Activated T-helper 1 cell treated with anti-CD3 and anti-CD28 coated beads, Interleukin-2, amount 50 U/mL, for 16 hours (primary cell): ENCODE data around the gene MSANTD7.
"Not testable (repeated sequence)": the region's sequence is repeated elsewhere in the genome, so short reads cannot be mapped to it uniquely, and the experiment has no call there.

Source experiments
- DNase-seq, 2 donors: peaks; one replicate each; pipeline ENCODE4 v3.0.0-alpha.2; 2020; ENCODE audit warnings: low read depth in 1 of 2, low spot score in 1 of 2

The MSANTD7 gene, protein sequence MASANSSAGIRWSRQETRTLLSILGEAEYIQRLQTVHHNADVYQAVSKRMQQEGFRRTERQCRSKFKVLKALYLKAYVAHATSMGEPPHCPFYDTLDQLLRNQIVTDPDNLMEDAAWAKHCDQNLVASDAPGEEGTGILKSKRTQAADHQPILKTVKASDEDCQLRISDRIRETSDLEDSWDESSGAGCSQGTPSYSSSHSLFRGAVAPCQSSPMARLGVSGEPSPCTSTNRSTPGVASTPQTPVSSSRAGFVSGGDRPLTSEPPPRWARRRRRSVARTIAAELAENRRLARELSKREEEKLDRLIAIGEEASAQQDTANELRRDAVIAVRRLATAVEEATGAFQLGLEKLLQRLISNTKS

GRCh38 chr10:14837757-14838581, at the start of gene MSANTD7, which contains the start of the genes CDNF and HSPA14:
Gene MSANTD7 (plus strand): TSS chr10:14838306. CDS start chr10:14842285, 3,979 bp downstream.
Gene CDNF (minus strand): TSS chr10:14838037. CDS start chr10:14837946, 91 bp downstream.
Gene HSPA14 (plus strand): TSS chr10:14838306. CDS start chr10:14838403, 97 bp downstream.
- DNase-seq = peak; percentile 98 to 99

DNA sequence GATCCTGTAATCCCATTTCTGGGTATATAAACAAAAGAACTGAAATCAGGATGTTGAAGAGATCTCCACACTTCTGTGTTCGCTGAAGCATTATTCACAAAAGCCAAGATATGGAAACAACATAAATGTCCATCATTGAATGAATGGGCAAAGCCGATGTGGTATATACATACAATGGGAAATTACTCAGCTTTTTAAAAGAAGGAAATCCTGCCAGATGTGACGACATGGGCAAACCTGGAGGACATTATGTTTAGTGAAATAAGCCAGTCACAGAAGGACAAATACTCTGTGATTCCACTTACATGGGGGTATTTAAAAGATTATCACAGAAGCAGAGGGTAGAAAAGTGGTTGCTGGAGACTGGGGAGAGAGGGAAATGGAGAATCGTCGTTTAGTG, 39.5 kb upstream of the MSANTD7 start:
- no peak for DNase-seq

GRCh38 chr10:14800397-14800796, 37.7 kb upstream of the MSANTD7 start:
- no peak for DNase-seq

- no peak for DNase-seq
Measured at GRCh38 chr10:14801723-14802122, 36.4 kb upstream of the MSANTD7 start.

- DNase-seq = no peak
Measured at GRCh38 chr10:14803827-14804226, 34.3 kb upstream of the MSANTD7 start.

DNA sequence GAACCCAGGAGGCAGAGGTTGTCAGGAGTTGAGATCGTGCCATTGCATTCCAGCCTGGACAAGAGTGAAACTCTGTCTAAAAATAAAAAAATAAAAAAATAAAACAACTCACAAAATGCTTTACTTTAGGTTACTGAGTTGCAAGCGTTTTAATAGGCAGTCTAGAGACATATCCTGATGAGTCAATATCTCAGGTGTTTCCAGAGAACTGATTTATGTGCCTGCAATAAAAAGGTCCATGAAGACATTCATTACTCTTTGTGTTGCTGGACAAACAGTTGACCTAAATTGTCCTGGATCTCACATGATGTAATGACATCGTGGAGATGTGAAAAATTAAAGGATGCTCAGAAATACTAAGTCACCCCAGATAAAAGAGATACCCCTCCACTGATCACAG, 31.8 kb upstream of the MSANTD7 start:
- DNase-seq = no peak

DNA sequence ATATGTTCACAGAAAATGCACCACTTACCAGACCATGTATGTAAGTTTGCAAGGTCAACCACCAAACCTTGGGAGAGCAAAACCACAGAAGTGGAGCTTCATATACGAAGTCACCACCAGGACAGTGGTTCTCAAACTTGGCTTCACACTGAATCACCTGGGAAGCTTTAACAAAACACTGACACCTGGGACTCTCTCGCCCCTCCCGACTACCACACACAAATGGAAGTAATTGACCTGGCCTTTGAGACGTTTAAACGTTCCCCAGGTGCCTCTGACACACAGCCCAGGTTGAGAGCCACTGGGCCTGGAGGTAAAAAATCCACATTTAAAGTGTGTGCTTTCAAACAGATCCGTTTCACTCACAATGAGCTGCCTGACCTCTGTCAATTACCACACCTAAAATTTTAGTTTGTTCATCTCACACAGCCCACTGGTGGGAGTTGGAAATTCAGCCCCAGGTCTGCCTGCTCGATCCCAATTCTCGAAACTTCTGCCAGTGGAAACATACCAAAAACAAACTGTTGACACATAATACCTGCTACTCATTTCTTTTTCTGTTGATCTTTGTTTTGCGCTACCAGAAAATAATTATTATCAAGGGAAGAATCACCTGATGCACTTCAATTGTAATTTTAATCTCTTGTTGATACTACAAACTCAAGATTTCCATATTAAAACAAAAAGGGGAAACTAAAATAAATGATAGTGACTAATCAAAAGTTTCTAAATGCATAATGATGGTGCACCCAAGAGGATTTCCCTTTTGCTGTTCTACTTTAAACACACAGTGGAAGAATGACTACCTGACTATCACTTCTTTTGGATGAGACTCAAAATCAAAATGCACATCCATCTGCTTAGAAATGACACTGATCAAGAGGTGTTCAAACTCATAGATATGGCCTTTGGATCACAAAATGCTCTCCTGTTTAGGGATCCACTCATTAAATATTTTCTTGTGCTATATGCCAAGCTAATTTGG, 26.8 kb upstream of the MSANTD7 start:
- DNase-seq = no peak

- no peak for DNase-seq
Measured at GRCh38 chr10:14812271-14812670, 25.8 kb upstream of the MSANTD7 start.

DNA sequence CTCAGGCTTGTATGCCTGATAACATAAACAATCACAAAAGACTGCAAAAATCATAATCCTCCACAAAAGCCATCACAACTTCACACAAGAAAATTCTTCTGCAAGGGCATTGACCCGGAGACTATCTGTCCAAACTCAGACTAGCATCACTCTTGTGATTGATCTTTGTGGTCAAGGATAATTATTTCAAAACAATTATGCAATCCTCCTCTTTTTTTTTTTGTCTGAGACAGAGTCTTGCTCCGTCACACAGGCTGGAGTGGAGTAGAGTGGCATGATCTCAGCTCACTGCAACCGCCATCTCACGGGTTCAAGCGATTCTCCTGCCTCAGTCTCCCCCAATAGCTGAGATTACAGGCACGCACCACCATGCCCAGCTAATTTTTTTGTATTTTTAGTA, 22.4 kb upstream of the MSANTD7 start:
- DNase-seq = no peak

DNA sequence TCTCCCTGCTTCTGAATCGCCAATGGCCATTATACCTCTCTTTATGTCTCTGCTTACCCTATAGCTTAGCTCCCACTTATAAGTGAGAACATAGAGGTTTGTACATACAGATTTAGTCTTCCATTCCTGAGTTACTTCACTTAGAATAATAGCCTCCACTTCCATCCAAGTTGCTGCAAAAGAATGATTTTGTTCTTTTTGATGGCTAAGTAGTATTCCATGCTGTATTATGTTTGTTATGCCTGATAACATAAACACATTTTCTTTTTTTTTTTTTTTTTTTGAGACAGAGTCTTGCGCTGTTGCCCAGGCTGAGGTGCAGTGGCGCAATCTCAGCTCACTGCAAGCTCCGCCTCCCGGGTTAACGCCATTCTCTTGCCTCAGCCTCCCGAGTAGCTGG, 21.4 kb upstream of the MSANTD7 start:
- not testable (repeated sequence) for DNase-seq

DNA sequence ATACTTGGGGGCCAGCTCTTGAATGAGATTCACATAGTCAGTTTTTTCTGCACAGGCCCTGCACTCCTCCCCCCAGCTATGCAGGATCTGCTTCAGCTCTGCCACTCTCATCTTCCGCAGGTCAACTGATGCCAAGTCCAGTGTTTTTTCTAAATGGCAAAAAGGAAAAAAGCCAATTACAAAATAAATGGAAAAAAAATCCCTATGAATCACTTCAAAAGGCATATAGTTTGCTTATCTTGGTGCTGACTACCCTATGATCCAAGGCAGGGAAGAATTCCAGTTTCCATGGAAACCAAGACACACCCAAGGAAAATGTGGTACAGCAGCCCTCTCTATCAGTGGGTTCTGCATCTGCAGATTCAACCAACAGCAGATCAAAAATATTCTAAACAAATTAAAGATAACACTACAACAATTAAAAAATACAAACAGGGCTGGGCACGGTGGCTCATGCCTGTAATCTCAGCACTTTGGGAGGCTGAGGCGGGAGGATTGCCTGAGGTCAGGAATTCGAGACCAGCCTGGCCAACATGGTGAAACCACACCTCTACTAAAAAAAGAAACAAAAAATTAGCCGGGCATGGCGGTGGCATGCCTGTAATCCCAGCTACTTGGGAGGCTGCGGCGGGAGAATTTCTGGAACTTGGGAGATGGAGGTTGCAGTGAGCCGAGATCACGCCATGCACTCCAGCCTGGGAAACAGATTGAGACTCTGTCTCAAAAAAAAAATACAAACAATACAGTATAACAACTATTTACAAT, 17.9 kb upstream of the MSANTD7 start:
- no peak for DNase-seq

DNA sequence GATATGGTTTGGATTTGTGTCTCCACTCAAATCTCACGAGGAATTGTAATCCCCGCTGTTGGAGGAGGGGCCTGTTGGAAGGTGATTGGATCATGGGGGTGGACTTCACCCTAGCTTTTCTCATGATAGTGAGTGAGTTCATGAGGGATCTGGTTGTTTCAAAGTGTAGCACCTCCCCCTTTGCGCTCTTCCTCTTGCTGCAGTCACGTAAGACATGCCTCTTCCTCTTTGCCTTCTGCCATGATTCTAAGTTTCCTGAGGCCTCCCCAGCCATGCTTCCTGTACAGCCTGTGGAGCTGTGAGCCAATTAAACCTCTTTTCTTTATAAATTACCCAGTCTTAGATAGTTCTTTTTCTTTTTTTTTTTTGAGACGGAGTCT, 17.3 kb upstream of the MSANTD7 start:
- DNase-seq = no peak

DNA sequence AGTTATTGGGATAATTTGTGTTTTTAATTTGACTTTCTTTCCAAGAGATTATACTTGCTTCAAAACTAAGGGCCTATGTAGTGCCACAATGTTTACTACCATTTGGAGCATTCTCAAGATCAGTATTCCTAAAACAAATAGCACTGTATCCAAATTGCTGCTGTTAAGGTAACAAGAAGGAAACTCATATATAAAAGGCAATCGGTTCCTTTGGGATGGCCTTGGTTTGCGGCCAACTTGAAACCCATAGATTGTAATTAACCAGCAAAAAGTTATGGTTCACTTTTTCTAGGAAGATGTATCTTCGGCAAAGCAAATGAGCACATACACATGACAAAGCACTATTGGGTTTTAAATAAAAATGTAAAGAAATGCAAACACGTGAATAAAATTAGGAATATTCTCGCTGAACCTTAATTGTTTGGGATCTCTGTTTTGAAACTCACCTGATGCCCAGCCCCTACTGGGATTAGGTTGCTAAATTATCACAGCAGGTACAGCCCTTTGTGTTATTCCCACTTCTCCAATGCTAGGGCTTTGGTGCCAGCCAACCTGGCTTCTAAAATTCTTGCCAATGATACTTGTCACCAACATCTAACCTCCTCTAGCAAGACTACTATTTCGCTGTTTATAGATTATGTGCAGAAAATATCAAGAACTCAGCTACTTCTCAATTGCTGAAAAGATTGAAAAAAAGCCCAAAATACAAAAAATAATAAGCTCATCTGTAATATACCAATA, 16.3 kb upstream of the MSANTD7 start:
- no peak for DNase-seq

DNA sequence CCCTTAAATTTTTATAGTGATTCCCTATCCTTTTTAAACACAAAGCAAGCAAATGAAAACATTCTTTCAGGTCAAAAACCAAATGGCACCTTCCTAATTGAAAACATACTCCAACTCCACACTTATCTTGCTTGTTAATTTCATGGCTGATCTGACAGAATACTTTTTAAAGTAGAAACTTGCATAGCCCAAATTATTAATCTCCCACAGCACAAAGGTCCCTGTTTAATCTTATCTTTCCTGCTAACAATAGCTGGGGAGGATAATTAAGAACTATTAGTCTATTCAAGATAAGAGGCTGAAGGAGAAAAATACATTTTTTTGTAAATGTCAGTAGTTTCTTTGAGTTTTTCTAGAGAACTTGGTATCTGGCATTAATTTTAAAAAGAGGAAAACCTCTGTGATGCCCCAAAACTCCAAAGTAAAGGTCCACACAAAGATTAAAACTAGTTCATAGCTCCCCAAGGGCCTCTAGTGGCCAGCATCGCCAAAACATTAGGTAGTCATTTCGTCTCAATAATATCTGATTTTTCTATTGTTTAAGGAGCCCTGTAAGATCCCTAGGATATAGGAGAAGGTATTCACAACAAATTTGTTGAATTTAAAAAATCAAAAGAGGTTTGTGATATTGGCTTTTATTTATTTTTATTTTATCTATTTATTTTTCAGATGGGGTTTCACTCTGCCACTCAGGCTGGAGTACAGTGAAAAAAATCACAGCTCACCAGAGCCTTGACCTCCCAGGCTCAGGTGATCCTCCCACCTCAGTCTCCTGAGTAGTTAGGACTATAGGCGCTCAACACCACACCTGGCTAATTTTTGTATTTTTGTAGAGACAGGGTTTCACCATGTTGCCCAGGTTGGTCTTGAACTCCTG, 15.0 kb upstream of the MSANTD7 start:
- no peak for DNase-seq

GRCh38 chr10:14823966-14824365, 14.1 kb upstream of the MSANTD7 start:
- DNase-seq = no peak

DNA sequence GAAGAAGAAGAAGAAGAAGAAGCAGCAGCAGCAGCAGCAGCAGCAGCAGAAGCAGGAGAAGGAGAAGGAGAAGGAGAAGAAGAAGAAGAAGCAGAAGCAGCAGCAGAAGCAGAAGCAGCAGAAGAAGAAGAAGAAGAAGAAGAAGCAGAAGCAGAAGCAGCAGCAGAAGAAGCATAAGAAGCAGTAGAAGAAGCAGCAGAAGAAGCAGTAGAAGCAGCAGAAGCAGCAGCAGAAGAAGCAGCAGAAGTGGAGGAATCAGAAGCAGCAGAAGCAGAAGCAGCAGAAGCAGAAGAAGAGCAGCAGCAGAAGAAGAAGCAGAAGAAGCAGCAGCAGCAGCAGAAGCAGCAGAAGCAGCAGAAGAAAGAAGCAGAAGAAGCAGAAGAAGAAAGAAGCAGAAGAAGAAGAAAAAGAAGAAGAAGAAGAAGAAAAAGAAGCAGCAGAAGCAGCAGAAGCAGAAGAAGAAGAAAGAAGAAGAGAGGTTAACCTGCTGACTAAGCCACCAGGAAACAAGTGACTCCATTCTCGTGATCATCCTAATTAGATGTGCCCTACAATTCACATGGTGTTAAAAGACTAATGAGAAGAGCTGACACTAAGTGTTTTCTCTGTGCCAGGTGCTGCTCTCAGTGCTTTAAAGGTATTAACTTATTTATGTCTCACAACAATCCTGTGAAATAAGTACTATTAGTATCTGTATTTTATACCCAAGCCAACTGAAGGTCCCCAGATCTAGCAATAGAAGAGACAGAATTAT, 11.9 kb upstream of the MSANTD7 start:
- no peak for DNase-seq

GRCh38 chr10:14833106-14833505, 5.0 kb upstream of the MSANTD7 start:
- no peak for DNase-seq

GRCh38 chr10:14836208-14836607, 1.9 kb upstream of the MSANTD7 start:
- DNase-seq = no peak
